ES-I3 (cell line): ENCODE measurements around the gene MOCS3.
A peak's percentile ranks its signal among the peaks of the same experiment; 100 is the strongest.

Experiments used
- H3K36me3 ChIP-seq: 2 replicates; pipeline ENCODE4 v1.6.1; 2013; ENCODE audit warnings: mild to moderate bottlenecking, low read length, control low read depth, moderate library complexity; ENCODE audit not compliant: insufficient read depth
- H3K4me1 ChIP-seq: 2 replicates; pipeline ENCODE4 v1.6.1; 2013; ENCODE audit warnings: mild to moderate bottlenecking, control low read depth, low read length; ENCODE audit not compliant: insufficient read depth
- H3K9ac ChIP-seq: 2 replicates; pipeline ENCODE4 v1.6.1; 2013; ENCODE audit warnings: low read depth, mild to moderate bottlenecking, low read length, moderate library complexity
- H3K9me3 ChIP-seq: 2 replicates; pipeline ENCODE4 v1.6.1; 2013; ENCODE audit warnings: mild to moderate bottlenecking, low read length, moderate library complexity; ENCODE audit not compliant: control insufficient read depth, insufficient read depth

Gene MOCS3

DNA sequence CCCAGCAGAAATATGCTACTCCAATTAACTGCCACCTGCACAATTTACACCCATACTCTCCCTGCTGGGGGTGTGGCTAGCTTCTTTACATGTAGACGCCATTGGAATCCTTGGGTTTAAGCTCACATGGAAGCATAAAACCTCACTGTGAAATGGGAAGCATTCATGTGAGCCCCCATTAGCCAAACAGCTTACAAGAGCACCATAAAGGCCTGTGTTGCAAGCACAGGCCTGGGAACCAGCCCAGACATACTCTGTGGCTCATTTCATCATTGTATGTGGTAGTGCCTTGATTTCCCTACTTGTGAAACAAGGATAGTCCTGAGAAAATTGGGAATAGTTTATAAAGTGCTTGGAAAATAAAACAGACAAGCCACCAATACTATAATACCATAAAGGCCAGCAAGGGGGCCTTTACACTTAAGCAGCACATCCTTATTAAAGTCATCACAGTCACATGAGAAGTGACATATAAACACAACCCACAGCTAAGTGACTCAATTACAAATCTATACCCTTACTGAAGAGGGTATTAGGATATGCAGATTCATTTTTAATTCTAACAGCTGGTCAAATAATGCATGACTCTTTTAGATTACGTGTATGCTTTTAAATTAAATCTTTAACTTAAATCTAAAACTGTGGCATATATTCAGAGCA, 34.2 kb upstream of the MOCS3 start:
- H3K9ac ChIP-seq, result no peak overlapping the region
- H3K4me1 ChIP-seq, result peaks cover 13% of the 10 kb centered on the region
- no peaks in the 10 kb centered on the region for H3K9me3 ChIP-seq
- H3K36me3 ChIP-seq, result peaks cover 31% of the 10 kb centered on the region

DNA sequence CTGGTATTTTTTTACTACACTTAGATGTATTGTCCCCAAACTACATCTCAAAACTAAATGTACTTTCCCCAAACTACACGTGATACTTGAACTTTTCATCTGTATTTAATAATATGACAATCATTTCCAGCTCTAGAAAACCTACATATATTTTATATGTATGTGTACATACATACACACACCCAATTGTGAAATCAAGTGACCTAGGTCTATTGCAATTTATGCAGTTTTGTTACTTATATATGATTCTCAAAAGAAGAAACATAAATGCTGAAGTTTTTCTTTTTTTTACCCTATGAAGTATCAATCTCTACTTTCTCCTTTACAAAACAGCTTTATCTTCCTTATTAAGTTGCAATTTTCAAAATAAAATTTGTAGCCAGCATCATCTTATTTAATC, 32.1 kb upstream of the MOCS3 start:
- Histone ChIP-seq H3K36me3 (peaks cover 27% of the 10 kb centered on the region), H3K9ac (no peak overlapping the region), H3K4me1 (peaks cover 13% of the 10 kb centered on the region), H3K9me3 (no peaks in the 10 kb centered on the region)

DNA sequence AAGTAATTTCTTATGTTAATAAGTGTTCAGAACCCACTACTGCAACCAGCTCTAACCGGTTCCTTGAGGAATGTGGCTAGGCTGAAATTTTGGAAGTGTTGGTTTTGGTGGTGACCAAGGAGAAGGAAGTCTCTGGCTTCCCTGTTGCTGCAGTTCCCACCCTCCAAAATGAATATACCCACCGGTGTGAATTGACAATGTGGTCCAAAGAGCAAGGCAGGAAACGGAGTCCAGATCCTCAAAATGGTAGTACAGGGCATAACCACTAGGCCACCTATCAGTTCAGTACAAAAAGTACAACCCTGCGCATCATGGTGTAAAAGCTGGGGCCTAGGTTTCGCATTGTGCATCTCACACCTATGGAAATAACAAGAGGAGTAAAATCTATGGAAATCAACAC, 30.1 kb upstream of the MOCS3 start:
- Histone ChIP-seq H3K4me1 (peaks cover 12% of the 10 kb centered on the region), H3K9ac (peak overlapping the region; percentile 74; the same call in 1 of the 2 replicates), H3K36me3 (peaks cover 20% of the 10 kb centered on the region)

DNA sequence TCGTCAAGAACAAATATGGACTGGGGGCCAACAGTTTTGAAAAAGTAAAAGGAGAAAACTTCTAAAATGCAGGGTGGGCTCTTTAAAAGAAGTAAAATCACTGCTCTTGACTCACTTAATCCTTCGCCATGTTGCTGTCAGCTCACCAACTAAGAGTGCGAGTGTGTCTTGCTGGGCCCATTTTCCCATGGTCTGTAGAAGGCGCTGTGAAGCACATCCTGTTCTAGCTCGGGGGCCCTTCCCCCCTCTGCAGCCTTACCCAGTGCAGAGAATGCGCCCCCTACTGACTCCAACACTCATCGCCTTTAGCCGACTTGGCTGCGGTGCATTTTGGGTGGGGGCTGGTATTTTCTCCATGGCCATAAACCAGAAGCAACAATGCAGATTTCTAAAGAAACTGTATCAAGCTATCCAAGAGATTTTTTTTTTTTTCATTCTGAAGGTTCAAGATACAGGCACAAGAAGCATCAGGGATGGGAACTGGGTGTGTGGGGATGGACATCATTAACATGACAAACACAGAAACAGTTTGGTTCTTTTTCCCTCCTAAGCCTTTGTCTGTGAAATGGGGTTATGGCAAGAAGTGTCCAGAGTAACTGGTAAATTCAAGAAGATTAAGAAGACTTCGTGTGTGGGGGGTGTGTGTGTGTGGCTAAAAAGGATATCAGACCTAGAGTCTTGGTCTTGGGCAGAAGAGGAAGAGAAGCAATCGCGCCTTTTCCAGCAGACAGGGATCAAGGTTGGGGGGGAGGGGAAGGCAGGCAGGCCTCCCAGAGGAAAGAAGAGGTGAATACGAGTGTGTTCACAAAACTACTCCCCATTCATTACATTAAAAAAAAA, 29.1 kb upstream of the MOCS3 start:
- Histone ChIP-seq H3K4me1 (peaks cover 12% of the 10 kb centered on the region), H3K36me3 (peaks cover 18% of the 10 kb centered on the region), H3K9me3 (no peaks in the 10 kb centered on the region), H3K9ac (peak overlapping the region; percentile 74)

More for the DNA sequence above, 30.1 kb upstream of the MOCS3 start:
- H3K9me3 ChIP-seq, result no peaks in the 10 kb centered on the region

DNA sequence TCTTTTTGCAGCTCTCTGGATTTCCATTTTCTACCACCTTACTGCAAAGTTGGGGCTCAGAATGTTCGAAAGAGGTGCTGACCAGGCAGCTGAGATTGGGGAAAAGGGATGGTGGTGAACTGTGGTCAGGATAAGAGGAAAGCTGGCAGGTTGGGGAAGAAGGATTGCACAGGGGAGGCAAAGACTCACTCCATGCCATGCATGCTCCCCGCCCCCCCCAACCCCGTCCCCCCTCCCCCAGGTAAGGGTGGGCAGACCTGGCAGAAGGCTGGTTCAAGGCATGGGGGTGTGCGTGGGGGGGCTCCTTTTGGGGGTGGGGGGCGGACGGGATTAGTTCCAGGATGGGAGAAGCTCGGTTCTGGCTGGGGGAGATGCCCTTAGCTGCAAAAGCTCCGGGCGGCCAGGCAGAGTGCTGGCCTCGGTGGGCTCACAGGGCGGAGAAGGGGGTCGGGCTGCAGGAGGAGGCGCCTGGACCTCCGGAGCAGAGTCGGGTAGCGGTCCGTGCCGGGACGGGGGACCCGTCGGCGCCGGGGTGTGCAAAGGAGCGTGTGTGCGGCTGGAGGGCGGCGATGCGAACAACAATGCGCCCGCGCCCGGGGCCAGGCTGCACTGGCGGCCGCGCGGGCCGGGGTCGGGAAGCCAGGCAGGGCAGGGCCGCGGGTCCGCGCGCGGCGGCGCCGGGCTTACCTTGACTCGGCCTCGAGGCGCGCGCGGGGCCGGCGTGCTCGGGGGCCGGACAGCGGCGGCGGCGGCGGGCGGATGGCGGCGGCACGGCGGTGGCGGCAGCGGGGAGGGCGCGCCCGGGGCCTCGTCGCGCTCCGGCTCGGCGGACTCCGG, 28.3 kb upstream of the MOCS3 start:
- peak overlapping the region; percentile 91 for H3K9ac ChIP-seq
- H3K9me3 ChIP-seq, result no peaks in the 10 kb centered on the region
- H3K36me3 ChIP-seq, result peaks cover 17% of the 10 kb centered on the region
- peaks cover 12% of the 10 kb centered on the region for H3K4me1 ChIP-seq

DNA sequence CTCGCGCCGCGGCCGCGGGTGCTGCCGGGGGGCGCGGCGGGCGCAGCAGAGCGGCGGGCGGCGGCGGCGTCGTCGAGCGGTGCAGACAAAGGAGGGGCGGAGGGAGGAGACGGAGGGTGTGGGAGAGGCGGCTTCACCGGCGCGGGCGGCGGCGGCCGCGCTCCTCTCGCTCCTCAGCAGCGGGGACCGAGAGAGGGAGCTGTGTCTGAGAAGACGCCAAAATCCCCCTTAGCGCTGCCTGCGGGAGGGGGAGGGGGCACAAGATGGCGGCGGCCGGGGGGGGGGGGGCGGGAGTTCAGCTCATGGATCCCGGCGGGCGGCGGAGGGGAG, 27.7 kb upstream of the MOCS3 start:
- Histone ChIP-seq H3K9ac (peak overlapping the region; percentile 52), H3K4me1 (peaks cover 12% of the 10 kb centered on the region), H3K36me3 (peaks cover 15% of the 10 kb centered on the region), H3K9me3 (no peaks in the 10 kb centered on the region)

DNA sequence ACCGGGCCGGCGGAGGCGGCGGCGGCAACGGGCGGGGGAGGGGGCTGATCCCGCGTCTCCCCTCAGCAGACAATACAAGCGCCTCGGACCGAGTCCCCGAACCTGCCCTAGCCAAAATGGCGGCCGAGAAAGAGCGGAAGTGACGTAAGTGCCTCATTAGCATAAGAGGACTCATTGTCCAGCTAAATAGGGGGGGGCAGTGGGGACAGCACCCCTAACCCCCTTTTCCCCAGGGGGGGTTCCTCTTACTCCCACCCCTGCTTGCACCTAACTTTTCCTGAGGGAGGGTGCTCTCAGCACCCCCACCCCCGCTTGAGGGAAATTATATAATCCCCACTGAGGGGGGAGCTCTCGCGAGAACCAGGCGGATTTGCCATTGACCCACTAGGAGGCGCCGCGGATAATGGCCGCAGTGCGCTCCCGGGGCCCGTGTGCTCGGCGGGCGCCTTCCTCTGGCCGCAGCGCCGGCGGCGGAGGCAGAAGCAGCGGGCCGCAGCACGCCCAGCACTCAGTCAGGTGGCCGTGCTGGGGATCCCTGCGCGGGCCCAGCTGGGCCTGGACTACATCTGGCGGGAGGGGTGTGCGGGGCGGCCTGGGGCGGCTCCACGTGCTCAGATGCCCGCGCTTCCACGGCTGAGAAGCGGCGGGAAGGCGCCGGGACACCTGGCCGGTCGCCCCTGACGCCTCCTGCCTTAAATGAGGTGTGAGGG, 27.2 kb upstream of the MOCS3 start, which contains the start of gene ADNP:
Gene ADNP, minus strand, starts transcription at position 132 of the 710 bp plus-strand sequence. CDS start 27,441 bp downstream, outside the sequence.
- peaks cover 12% of the 10 kb centered on the region for H3K4me1 ChIP-seq
- peaks cover 15% of the 10 kb centered on the region for H3K36me3 ChIP-seq
- H3K9me3 ChIP-seq, result no peaks in the 10 kb centered on the region
- H3K9ac ChIP-seq, result peak within 1 kb of the TSS; percentile 91

DNA sequence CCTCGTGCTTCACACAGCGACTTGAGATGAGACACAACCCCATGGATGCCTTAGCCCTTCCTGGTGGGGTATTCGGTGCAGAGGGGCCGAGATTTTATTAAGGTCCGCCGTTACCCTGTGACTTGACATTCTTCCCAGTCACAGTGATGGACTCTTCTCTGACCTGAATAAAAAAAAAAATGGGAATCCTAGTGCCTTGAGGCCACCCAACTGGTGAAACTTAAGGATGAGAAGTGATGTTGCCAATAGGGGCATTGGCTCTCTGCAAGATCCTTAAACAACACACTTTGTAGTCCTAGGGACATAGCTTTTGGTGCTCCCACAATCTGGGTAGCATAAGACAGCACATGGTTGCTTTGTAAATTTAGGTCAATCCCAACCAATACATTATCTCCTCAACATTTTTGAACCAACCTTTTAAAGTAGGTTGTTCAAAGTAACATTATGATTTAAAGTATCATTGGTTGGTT, 26.6 kb upstream of the MOCS3 start:
- H3K36me3 ChIP-seq, result peaks cover 15% of the 10 kb centered on the region
- no peaks in the 10 kb centered on the region for H3K9me3 ChIP-seq
- H3K4me1 ChIP-seq, result peaks cover 12% of the 10 kb centered on the region
- H3K9ac ChIP-seq, result peak overlapping the region; percentile 79

DNA sequence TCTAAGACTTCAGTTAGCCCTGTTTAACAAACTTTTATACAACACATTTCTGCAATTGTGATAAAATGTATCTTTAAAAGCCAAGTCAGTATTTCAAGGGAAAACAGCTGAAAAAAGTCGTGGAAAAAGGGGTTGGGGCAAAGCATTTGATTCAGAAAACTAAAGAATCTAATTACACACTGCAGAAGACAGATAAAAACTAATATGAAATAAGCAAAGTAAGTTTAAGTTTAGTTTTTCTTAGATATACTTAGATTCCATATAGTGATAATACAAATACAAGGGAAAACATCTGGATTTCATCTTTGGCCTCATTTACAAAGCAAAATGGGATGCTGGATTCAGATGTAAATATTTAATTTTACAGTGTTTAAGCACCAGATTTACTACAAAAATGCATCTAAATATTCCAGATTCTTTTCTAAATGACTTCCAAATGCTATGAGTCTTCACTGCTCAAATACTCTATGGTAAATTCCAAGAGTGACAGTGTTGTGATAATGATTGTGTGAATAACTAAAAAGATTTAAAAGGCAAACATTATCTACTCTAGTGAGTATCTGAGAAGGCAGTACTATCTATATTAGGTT, 25.8 kb upstream of the MOCS3 start:
- Histone ChIP-seq H3K9me3 (no peaks in the 10 kb centered on the region), H3K9ac (no peak overlapping the region), H3K36me3 (peaks cover 11% of the 10 kb centered on the region), H3K4me1 (peaks cover 12% of the 10 kb centered on the region)

DNA sequence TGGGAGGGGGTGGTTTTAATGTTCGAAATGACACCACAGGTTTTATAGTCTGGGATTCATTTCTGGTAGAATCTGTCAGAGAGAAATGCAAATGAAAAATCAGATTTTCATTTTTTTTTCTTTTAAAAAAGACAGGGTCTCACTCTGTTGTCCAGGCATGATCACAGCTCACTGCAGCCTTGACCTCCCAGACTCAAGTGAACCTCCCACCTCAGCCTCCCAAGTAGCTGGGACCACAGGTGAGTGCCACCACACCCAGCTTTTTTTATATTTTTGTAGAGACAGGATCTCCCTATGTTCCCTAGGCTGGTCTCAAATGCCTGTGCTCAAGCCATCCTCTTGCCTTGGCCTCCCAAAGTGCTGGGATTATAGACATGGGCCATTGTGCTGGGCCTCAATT, 25.0 kb upstream of the MOCS3 start:
- Histone ChIP-seq H3K4me1 (peaks cover 8% of the 10 kb centered on the region), H3K36me3 (peaks cover 8% of the 10 kb centered on the region), H3K9me3 (no peaks in the 10 kb centered on the region), H3K9ac (no peak overlapping the region)

DNA sequence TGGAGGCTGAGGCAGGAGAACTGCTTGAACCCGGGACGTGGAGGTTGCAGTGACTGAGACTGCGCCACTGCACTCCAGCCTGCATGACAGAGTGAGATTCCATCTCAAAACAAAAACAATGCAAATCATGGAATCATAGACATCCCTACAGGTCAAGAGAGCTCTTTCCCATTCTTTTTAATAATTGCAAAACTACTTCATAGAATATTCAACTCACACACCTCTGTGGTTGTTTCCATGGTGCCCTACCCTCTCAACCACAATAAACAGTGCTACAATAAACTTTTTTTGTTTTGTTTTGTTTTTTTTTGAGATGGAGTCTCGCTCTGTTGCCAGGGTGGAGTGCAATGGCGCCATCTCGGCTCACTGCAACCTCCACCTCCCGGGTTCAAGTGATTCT, 15.5 kb upstream of the MOCS3 start:
- Histone ChIP-seq H3K9me3 (no peaks in the 10 kb centered on the region), H3K4me1 (no peaks in the 10 kb centered on the region), H3K36me3 (peaks cover 32% of the 10 kb centered on the region)

DNA sequence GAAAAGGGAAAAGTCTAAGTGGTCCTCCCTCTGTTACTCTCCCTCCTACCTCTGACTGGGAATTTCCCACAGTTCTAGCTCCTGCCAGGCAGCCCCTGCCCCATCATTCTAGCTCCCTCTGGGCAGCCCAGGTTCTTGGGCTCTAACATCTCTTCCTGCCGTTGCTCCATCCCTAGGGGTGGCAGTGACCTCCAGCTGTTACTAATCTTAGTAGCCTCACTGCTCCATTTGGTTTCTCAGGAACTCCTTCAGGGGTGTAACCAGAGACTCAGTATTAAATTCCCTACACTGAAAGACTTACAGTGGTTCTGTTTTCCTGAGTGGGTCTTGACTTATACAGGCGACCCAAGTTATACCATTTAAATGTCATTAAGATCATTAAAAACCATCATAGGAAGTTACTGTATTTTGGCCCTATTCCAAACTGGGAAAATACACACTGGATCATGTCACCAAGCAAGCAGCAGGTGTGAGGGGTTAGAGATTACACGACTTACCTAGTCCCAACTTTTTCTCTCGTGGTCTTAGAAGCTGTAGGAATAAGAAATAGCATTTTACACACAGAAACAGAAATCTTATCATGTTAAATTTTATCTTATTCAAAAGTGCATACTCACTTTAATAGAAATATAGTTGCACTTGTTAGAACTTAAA, 10.4 kb upstream of the MOCS3 start:
- Histone ChIP-seq H3K9me3 (no peaks in the 10 kb centered on the region), H3K36me3 (peaks cover 28% of the 10 kb centered on the region), H3K4me1 (no peaks in the 10 kb centered on the region), H3K9ac (no peak overlapping the region)

More for the DNA sequence above, 15.5 kb upstream of the MOCS3 start:
- no peak overlapping the region for H3K9ac ChIP-seq

DNA sequence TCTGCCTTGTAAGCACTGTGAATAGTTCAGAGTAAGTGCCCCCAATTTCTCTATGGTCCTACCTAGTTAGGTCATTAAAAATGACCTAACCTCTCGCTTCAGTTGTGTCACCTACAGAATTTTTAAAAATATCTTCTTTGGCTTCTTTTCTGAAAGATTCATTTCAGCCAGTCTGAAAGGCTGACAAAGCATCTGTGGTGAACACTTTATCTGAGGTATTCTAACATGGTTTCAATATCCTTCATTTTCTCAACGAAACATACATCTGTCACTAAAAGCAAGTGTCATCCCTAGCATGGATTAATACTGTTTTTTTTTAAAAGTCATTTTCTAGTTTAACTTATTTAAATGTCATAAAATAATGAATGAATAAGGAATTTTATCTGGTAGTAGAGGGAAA, 5.4 kb upstream of the MOCS3 start:
- no peaks in the 10 kb centered on the region for H3K9me3 ChIP-seq
- H3K36me3 ChIP-seq, result peaks cover 12% of the 10 kb centered on the region
- H3K4me1 ChIP-seq, result no peaks in the 10 kb centered on the region
- H3K9ac ChIP-seq, result no peak overlapping the region
